HG02885 (cell line): ENCODE data around the gene ORAI2.
"Not testable (repeated sequence)": the region's sequence is repeated elsewhere in the genome, so short reads cannot be mapped to it uniquely, and the experiment has no call there.

ENCODE experiments used
- ATAC-seq: cut with Tn5 transposase; IDR thresholded peaks from one replicate; pipeline ENCODE4 v1.9.1; 2021; ENCODE audit warnings: mild to moderate bottlenecking; ENCODE audit not compliant: unreplicated experiment, poor library complexity

The ORAI2 gene

GRCh38 chr7:102467581-102468477 is 34.5 kb downstream of the ORAI2 start:
- no peak for ATAC-seq

- no peak for ATAC-seq
Measured at GRCh38 chr7:102468478-102469350, 35.3 kb downstream of the ORAI2 start.

GRCh38 chr7:102469351-102469971 is 36.1 kb downstream of the ORAI2 start:
- ATAC-seq = no peak

GRCh38 chr7:102469972-102470825 is 36.8 kb downstream of the ORAI2 start:
- ATAC-seq = no peak

- no peak for ATAC-seq
Measured at GRCh38 chr7:102471791-102472125, 38.4 kb downstream of the ORAI2 start.

- ATAC-seq = no peak
Measured at GRCh38 chr7:102472126-102473041, 39.0 kb downstream of the ORAI2 start.

- ATAC-seq = no peak
Measured at GRCh38 chr7:102473271-102473991, 40.1 kb downstream of the ORAI2 start.

- not testable (repeated sequence) for ATAC-seq
Measured at GRCh38 chr7:102474116-102474515, 40.7 kb downstream of the ORAI2 start.

GRCh38 chr7:102474736-102475435 is 41.5 kb downstream of the ORAI2 start:
- ATAC-seq = not testable (repeated sequence)

- ATAC-seq = peak; percentile 86
Measured at GRCh38 chr7:102478314-102479208, 45.2 kb downstream of the ORAI2 start, which contains the start of gene POLR2J. TSS of gene POLR2J (minus strand) at chr7:102478922. CDS start at chr7:102478860, 62 bp downstream.

GRCh38 chr7:102479209-102479584 is 45.8 kb downstream of the ORAI2 start:
- peak; percentile 27 for ATAC-seq

- ATAC-seq = not testable (repeated sequence)
Measured at GRCh38 chr7:102479982-102480637, 46.7 kb downstream of the ORAI2 start.

GRCh38 chr7:102481962-102482361 is 48.6 kb downstream of the ORAI2 start:
- not testable (repeated sequence) for ATAC-seq

GRCh38 chr7:102484317-102484716 is 50.9 kb downstream of the ORAI2 start:
- not testable (repeated sequence) for ATAC-seq

GRCh38 chr7:102490529-102491075 is 57.2 kb downstream of the ORAI2 start:
- peak; percentile 55 for ATAC-seq
